ENCODE data around the gene CACNG1.

The CACNG1 gene

GRCh38 chr17:67069603-67070136, 25.3 kb downstream of the CACNG1 start:
- no peaks in the 10 kb centered on the region for H3F3A ChIP-seq (ENCODE audit: insufficient read depth, low read length)
- H3K4me1 ChIP-seq (ENCODE audit: low read length), result no peaks in the 10 kb centered on the region
- DNase-seq, result no peak
- no peaks in the 10 kb centered on the region for H3K9me3 ChIP-seq (replicated peaks; ENCODE audit: insufficient read depth, low read length)
- no peak overlapping the region for H3K27ac ChIP-seq (ENCODE audit: low read length)
- no peaks in the 10 kb centered on the region for H3K36me3 ChIP-seq (replicated peaks; ENCODE audit: insufficient read depth, low read length)
- no peaks in the 10 kb centered on the region for H3K27me3 ChIP-seq (replicated peaks; ENCODE audit: insufficient read depth, low read length)
- no peaks in the 10 kb centered on the region for H3K9me2 ChIP-seq (replicated peaks; ENCODE audit: insufficient read depth, low read length)
- no peak overlapping the region for H3K9ac ChIP-seq (ENCODE audit: low read length)
- no peak overlapping the region for H3K4me2 ChIP-seq (ENCODE audit: low read depth, low read length)
- TF ChIP-seq EZH2phosphoT487 (IDR thresholded peaks at IDR 0.05; ENCODE audit: low read length) (no peak), CTCF (IDR thresholded peaks at IDR 0.05; ENCODE audit: low read length) (no peak), EZH2 (optimal IDR thresholded peaks at IDR 0.05; ENCODE audit: low read depth, low read length) (no peak)
- no peaks in the 10 kb centered on the region for H4K20me1 ChIP-seq (ENCODE audit: insufficient read depth, low read length)
- no peak overlapping the region for H3K4me3 ChIP-seq (ENCODE audit: low read length)
- no peak overlapping the region for H2AFZ ChIP-seq (ENCODE audit: low read length)
- no peaks in the 10 kb centered on the region for H3K79me2 ChIP-seq (ENCODE audit: low read length)

GRCh38 chr17:67071595-67071994, 27.2 kb downstream of the CACNG1 start:
- no peaks in the 10 kb centered on the region for H3K9me3 ChIP-seq (replicated peaks; ENCODE audit: insufficient read depth, low read length)
- H3K4me1 ChIP-seq (ENCODE audit: low read length), result no peaks in the 10 kb centered on the region
- no peaks in the 10 kb centered on the region for H4K20me1 ChIP-seq (ENCODE audit: insufficient read depth, low read length)
- H3K4me2 ChIP-seq (ENCODE audit: low read depth, low read length), result no peak overlapping the region
- no peaks in the 10 kb centered on the region for H3K36me3 ChIP-seq (replicated peaks; ENCODE audit: insufficient read depth, low read length)
- no peak overlapping the region for H3K4me3 ChIP-seq (ENCODE audit: low read length)
- H3K9ac ChIP-seq (ENCODE audit: low read length), result no peak overlapping the region
- no peaks in the 10 kb centered on the region for H3K27me3 ChIP-seq (replicated peaks; ENCODE audit: insufficient read depth, low read length)
- DNase-seq, result no peak
- no peaks in the 10 kb centered on the region for H3K9me2 ChIP-seq (replicated peaks; ENCODE audit: insufficient read depth, low read length)
- H2AFZ ChIP-seq (ENCODE audit: low read length), result no peak overlapping the region
- H3K27ac ChIP-seq (ENCODE audit: low read length), result no peak overlapping the region
- TF ChIP-seq EZH2phosphoT487 (IDR thresholded peaks at IDR 0.05; ENCODE audit: low read length) (no peak), CTCF (IDR thresholded peaks at IDR 0.05; ENCODE audit: low read length) (no peak), EZH2 (optimal IDR thresholded peaks at IDR 0.05; ENCODE audit: low read depth, low read length) (no peak)
- no peaks in the 10 kb centered on the region for H3K79me2 ChIP-seq (ENCODE audit: low read length)
- no peaks in the 10 kb centered on the region for H3F3A ChIP-seq (ENCODE audit: insufficient read depth, low read length)

GRCh38 chr17:67072885-67073284, 28.5 kb downstream of the CACNG1 start:
- H4K20me1 ChIP-seq (ENCODE audit: insufficient read depth, low read length), result no peaks in the 10 kb centered on the region
- no peaks in the 10 kb centered on the region for H3K9me3 ChIP-seq (replicated peaks; ENCODE audit: insufficient read depth, low read length)
- H3K4me1 ChIP-seq (ENCODE audit: low read length), result no peaks in the 10 kb centered on the region
- no peaks in the 10 kb centered on the region for H3K79me2 ChIP-seq (ENCODE audit: low read length)
- H3K4me2 ChIP-seq (ENCODE audit: low read depth, low read length), result no peak overlapping the region
- DNase-seq, result no peak
- H3K9ac ChIP-seq (ENCODE audit: low read length), result no peak overlapping the region
- H3K27ac ChIP-seq (ENCODE audit: low read length), result no peak overlapping the region
- no peak overlapping the region for H2AFZ ChIP-seq (ENCODE audit: low read length)
- no peaks in the 10 kb centered on the region for H3K9me2 ChIP-seq (replicated peaks; ENCODE audit: insufficient read depth, low read length)
- H3K36me3 ChIP-seq (replicated peaks; ENCODE audit: insufficient read depth, low read length), result no peaks in the 10 kb centered on the region
- no peaks in the 10 kb centered on the region for H3F3A ChIP-seq (ENCODE audit: insufficient read depth, low read length)
- no peak overlapping the region for H3K4me3 ChIP-seq (ENCODE audit: low read length)
- H3K27me3 ChIP-seq (replicated peaks; ENCODE audit: insufficient read depth, low read length), result no peaks in the 10 kb centered on the region
- TF ChIP-seq CTCF (IDR thresholded peaks at IDR 0.05; ENCODE audit: low read length), result no peak
- TF ChIP-seq EZH2 (optimal IDR thresholded peaks at IDR 0.05; ENCODE audit: low read depth, low read length), result no peak
- no peak for TF ChIP-seq EZH2phosphoT487 (IDR thresholded peaks at IDR 0.05; ENCODE audit: low read length)

Data from MM.1S (cell line).